Keratinocyte (primary cell): Measurements from ENCODE around the gene IL1RAPL1. TPM values are rescaled to one million over a fixed set of nuclear protein-coding genes. Genes with fewer than 3 reads are reported as not detected.

Experiments used
- DNase-seq: peaks from one replicate; pipeline ENCODE4 v3.0.0-alpha.2; 2011; ENCODE audit warnings: low read depth, missing footprints, low spot score
- FAIRE-seq: peaks from 2 replicates; lab custom pipeline; 2011; peaks lifted over from hg19 to GRCh38; lab: Jason Lieb, UNC
- H2AFZ ChIP-seq: 2 replicates; pipeline ENCODE4 v1.6.0; 2012; ENCODE audit warnings: low read length, control low read depth, inconsistent platforms; ENCODE audit not compliant: control insufficient read depth
- H3K27ac ChIP-seq: 2 replicates; pipeline ENCODE4 v1.5.1; 2011; ENCODE audit warnings: low read length; ENCODE audit not compliant: control insufficient read depth, insufficient read depth
- H3K27me3 ChIP-seq: 3 replicates; pipeline ENCODE4 v1.6.0; 2011; ENCODE audit warnings: low read length; ENCODE audit not compliant: control insufficient read depth, insufficient read depth; ENCODE audit errors: extremely low read depth
- H3K36me3 ChIP-seq, 2 experiments: 2 replicates in 1 of 2; 3 replicates in 1 of 2; pipeline ENCODE4 v1.5.1; 2011; ENCODE audit warnings: low read length in 2 of 2, mild to moderate bottlenecking in 1 of 2; ENCODE audit not compliant: control insufficient read depth in 2 of 2, insufficient read depth in 2 of 2; ENCODE audit errors: extremely low read depth in 1 of 2
- H3K4me1 ChIP-seq: 3 replicates; pipeline ENCODE4 v1.5.1; 2011; ENCODE audit warnings: low read length; ENCODE audit not compliant: control insufficient read depth, insufficient read depth; ENCODE audit errors: extremely low read depth
- H3K4me2 ChIP-seq: 3 replicates; pipeline ENCODE4 v1.6.0; 2011; ENCODE audit warnings: low read depth, low read length; ENCODE audit not compliant: control insufficient read depth, insufficient read depth; ENCODE audit errors: extremely low read depth
- H3K4me3 ChIP-seq, 3 experiments: fragments of 200-600 bp in 1 of 3; sonication (generic) in 1 of 3; 2 replicates in 2 of 3; 3 replicates in 1 of 3; pipeline ENCODE4 v1.5.1; 2011 to 2016; ENCODE audit warnings: low read length in 3 of 3, mild to moderate bottlenecking in 3 of 3, control low read depth in 2 of 3, inconsistent platforms in 1 of 3, low read depth in 1 of 3, mixed read lengths in 1 of 3, mixed run types in 1 of 3, moderate library complexity in 1 of 3; ENCODE audit not compliant: control insufficient read depth in 2 of 3, insufficient read depth in 2 of 3; ENCODE audit errors: extremely low read depth in 1 of 3
- H3K79me2 ChIP-seq: 2 replicates; pipeline ENCODE4 v1.6.0; 2012; ENCODE audit warnings: low read length; ENCODE audit not compliant: control insufficient read depth, insufficient read depth
- H3K9ac ChIP-seq: 3 replicates; pipeline ENCODE4 v1.6.0; 2011; ENCODE audit warnings: low read length; ENCODE audit not compliant: control insufficient read depth, insufficient read depth; ENCODE audit errors: extremely low read depth
- H3K9me1 ChIP-seq: 3 replicates; pipeline ENCODE4 v1.6.0; 2011; ENCODE audit warnings: low read length; ENCODE audit not compliant: control insufficient read depth, insufficient read depth; ENCODE audit errors: extremely low read depth
- H3K9me3 ChIP-seq: 2 replicates; pipeline ENCODE4 v1.5.1; 2012; ENCODE audit warnings: low read depth, low read length; ENCODE audit not compliant: control insufficient read depth
- H4K20me1 ChIP-seq: 3 replicates; pipeline ENCODE4 v1.6.0; 2011; ENCODE audit warnings: low read length; ENCODE audit not compliant: control insufficient read depth, insufficient read depth; ENCODE audit errors: extremely low read depth
- EZH2 ChIP-seq: IDR thresholded peaks from one replicate; pipeline ENCODE4 v1.6.1; 2012; ENCODE audit warnings: inconsistent platforms, mild to moderate bottlenecking, low read length, moderate library complexity
- dilution Hi-C: fragments of 300-500 bp; cut with MboI; formaldehyde crosslinking; loops from one replicate; pipeline ENCODE4 v1.7.0; 2020; ENCODE audit warnings: low sequenced_read_pairs; ENCODE audit not compliant: extremely low pct_ligation_motif_present
- polyA plus RNA-seq, 5 experiments: library from polyadenylated mRNA; depleted of rRNA in 3 of 5; stranded (reverse) in 3 of 5; stranded (forward) in 1 of 5; unstranded in 1 of 5; fragments of >200 nt; gene quantifications; 1 replicate in 1 of 5; 2 replicates in 3 of 5; 3 replicates in 1 of 5; pipeline versions ENCODE4 v1.2.1 to v1.2.3, GENCODE V29; 2011 to 2012; ENCODE audit warnings: missing spikeins in 2 of 5, low read depth in 1 of 5, low replicate concordance in 1 of 5
- TF ChIP-seq, protein P1 (sequence below), 3 experiments: IDR thresholded peaks in 1 of 3; conservative IDR thresholded peaks in 1 of 3; optimal IDR thresholded peaks in 1 of 3; 2 replicates in 2 of 3; 3 replicates in 1 of 3; pipeline versions ENCODE3 to v1.5.1; 2011; ENCODE audit warnings: low read length in 3 of 3, mild to moderate bottlenecking in 3 of 3, moderate library complexity in 2 of 3, control low read depth in 1 of 3, inconsistent platforms in 1 of 3; ENCODE audit not compliant: insufficient read depth in 2 of 3; ENCODE audit errors: extremely low read depth in 1 of 3

The IL1RAPL1 gene
- polyA plus RNA-seq, 1 donor (not counting 4 experiments of a cell fraction or from before 2014, with no cell fraction given), result 2.8 TPM

DNA sequence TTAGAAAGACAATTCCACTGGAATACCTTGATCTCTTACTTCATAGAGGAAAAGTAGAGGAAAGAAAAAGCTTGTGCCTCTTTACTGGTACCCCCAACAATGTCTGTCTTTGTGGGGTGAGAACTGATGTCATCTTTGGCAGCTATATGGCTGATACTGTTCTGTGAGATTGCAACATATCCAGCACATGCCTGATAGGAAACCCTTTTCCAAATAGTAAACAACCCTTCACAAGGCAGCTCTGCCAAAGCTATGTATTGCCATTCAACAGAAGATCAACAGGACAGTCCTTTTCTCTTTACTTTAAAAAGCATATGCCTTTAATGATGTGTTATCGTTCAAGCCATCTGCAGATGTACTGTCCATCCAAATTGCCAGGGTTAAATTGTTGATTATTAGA, 105.9 kb downstream of the IL1RAPL1 start:
- Histone ChIP-seq H3K4me1 (no peaks in the 10 kb centered on the region), H3K9ac (no peak overlapping the region), H3K4me3 (no peak overlapping the region), H2AFZ (no peak overlapping the region), H4K20me1 (no peaks in the 10 kb centered on the region), H3K79me2 (no peaks in the 10 kb centered on the region), H3K4me2 (no peak overlapping the region), H3K27me3 (no peaks in the 10 kb centered on the region), H3K9me1 (no peaks in the 10 kb centered on the region), H3K36me3 (no peaks in the 10 kb centered on the region), H3K9me3 (no peaks in the 10 kb centered on the region), H3K27ac (no peak overlapping the region)
- dilution Hi-C loops, result no loop called here
- no peak for FAIRE-seq
- TF ChIP-seq, protein P1, sequence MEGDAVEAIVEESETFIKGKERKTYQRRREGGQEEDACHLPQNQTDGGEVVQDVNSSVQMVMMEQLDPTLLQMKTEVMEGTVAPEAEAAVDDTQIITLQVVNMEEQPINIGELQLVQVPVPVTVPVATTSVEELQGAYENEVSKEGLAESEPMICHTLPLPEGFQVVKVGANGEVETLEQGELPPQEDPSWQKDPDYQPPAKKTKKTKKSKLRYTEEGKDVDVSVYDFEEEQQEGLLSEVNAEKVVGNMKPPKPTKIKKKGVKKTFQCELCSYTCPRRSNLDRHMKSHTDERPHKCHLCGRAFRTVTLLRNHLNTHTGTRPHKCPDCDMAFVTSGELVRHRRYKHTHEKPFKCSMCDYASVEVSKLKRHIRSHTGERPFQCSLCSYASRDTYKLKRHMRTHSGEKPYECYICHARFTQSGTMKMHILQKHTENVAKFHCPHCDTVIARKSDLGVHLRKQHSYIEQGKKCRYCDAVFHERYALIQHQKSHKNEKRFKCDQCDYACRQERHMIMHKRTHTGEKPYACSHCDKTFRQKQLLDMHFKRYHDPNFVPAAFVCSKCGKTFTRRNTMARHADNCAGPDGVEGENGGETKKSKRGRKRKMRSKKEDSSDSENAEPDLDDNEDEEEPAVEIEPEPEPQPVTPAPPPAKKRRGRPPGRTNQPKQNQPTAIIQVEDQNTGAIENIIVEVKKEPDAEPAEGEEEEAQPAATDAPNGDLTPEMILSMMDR (optimal IDR thresholded peaks at IDR 0.05 in 1 of 3, IDR thresholded peaks at IDR 0.05 in 1 of 3, conservative IDR thresholded peaks at IDR 0.05 in 1 of 3; ENCODE audit: extremely low read depth in 1 of 3, insufficient read depth in 2 of 3, low read length in 3 of 3), result no peak
- TF ChIP-seq EZH2, result no peak
- no peak for DNase-seq

DNA sequence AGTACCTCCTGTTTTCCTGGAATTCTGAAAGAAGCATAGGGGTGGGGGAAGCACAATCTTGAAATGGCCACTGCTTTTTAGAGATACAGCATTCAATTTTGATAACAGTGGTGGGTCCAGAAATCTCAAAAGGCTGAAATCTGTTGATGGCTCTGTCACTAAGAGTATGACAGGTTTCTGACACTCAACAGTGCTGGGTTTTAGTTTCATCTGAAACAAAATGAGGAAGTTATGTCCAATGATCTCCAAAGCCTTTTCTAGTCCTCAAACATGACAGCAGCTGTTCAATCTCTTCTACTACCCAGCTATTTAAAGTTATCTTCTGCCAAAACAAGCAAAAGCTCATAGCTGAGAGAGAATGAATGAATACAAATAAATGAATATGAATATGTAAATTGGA, 110.5 kb downstream of the IL1RAPL1 start:
- dilution Hi-C loops, result no loop called here

More for the DNA sequence above, 110.5 kb downstream of the IL1RAPL1 start:
- no peak overlapping the region for H3K27ac ChIP-seq
- no peak overlapping the region for H3K4me2 ChIP-seq
- TF ChIP-seq, protein P1 (optimal IDR thresholded peaks at IDR 0.05 in 1 of 3, IDR thresholded peaks at IDR 0.05 in 1 of 3, conservative IDR thresholded peaks at IDR 0.05 in 1 of 3; ENCODE audit: extremely low read depth in 1 of 3, insufficient read depth in 2 of 3, low read length in 3 of 3), result no peak
- TF ChIP-seq EZH2, result no peak
- H3K9me1 ChIP-seq, result no peaks in the 10 kb centered on the region
- no peaks in the 10 kb centered on the region for H3K79me2 ChIP-seq
- H3K9ac ChIP-seq, result no peak overlapping the region
- no peaks in the 10 kb centered on the region for H3K27me3 ChIP-seq
- H3K9me3 ChIP-seq, result no peaks in the 10 kb centered on the region
- no peak overlapping the region for H2AFZ ChIP-seq
- DNase-seq, result no peak
- H3K4me3 ChIP-seq, result no peak overlapping the region
- no peaks in the 10 kb centered on the region for H3K4me1 ChIP-seq
- H3K36me3 ChIP-seq, result no peaks in the 10 kb centered on the region
- FAIRE-seq, result no peak
- H4K20me1 ChIP-seq, result no peaks in the 10 kb centered on the region
